Measurements from ENCODE around the gene GBA2. TPM values are rescaled to one million over a fixed set of nuclear protein-coding genes. Genes with fewer than 3 reads are reported as not detected.

Gene GBA2
- polyA plus RNA-seq (2012; ENCODE audit: insufficient read length, low read depth) = 40.0 TPM

- TF ChIP-seq SIN3A (IDR thresholded peaks at IDR 0.05; ENCODE audit: borderline replicate concordance, insufficient read depth, low read length) = no peak
- TF ChIP-seq POLR2AphosphoS5 (IDR thresholded peaks at IDR 0.05; ENCODE audit: low read depth, low read length) = peak; percentile 34; the same call in 1 of the 2 replicates
- TF ChIP-seq FOXP2 (optimal IDR thresholded peaks at IDR 0.05; ENCODE audit: borderline replicate concordance, extremely low read depth, extremely low read length, insufficient read depth) = no peak
- TF ChIP-seq TAF1 (IDR thresholded peaks at IDR 0.05; ENCODE audit: borderline replicate concordance, insufficient read depth, low read length) = no peak
- TF ChIP-seq REST (IDR thresholded peaks at IDR 0.05; ENCODE audit: insufficient read depth in 1 of 2, low read depth in 2 of 2, low read length in 2 of 2) = no peak
Observed at GRCh38 chr9:35748858-35749514, at the start of gene GBA2, which contains the start of gene RGP1. TSS of gene GBA2 (minus strand) at chr9:35749228. CDS start at chr9:35748704, 524 bp downstream. TSS of gene RGP1 (plus strand) at chr9:35749287. CDS start at chr9:35749756, 469 bp downstream.

DNA sequence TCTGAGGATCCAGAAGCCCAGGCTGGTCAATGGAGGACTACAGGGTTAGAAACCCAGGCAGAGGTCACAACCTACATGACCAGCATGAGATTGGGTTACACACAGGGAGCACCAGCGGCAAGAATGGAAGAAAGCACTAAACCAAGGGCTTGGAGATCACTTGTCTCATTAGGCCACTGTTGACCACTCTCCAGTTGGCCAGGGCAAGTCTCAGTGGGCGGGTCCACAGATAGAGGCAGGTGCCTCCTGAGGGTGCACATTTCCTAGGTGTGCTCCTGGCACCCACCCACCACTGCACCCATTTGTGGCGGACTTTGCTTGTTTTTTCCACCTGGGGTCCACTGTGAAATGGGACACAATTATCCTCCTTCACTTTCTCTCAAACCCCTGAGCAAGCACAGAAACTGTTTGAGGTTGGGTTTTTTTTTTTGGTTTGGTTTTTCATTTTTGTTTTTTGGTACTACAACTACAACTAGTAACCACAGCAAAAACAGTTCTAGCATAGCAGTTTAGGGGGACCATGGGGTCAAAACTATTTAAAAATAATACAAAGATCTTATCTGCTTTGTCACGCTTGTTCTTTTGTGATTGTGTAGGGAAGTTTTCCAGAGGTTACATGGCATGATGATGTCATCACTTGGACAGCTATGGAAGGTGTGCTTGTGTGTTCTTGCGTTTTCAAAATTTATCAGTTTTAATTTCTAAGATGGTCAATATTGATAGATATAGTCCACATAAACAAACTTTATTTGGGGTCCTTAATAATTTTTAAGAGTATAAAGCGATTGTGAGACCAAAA is 48.5 kb upstream of the GBA2 start:
- TF ChIP-seq POLR2AphosphoS5 (IDR thresholded peaks at IDR 0.05; ENCODE audit: low read depth, low read length) (no peak), REST (IDR thresholded peaks at IDR 0.05; ENCODE audit: insufficient read depth in 1 of 2, low read depth in 2 of 2, low read length in 2 of 2) (no peak), SIN3A (IDR thresholded peaks at IDR 0.05; ENCODE audit: borderline replicate concordance, insufficient read depth, low read length) (no peak), TAF1 (IDR thresholded peaks at IDR 0.05; ENCODE audit: borderline replicate concordance, insufficient read depth, low read length) (no peak), FOXP2 (optimal IDR thresholded peaks at IDR 0.05; ENCODE audit: borderline replicate concordance, extremely low read depth, extremely low read length, insufficient read depth) (no peak)

GRCh38 chr9:35795695-35796094 is 46.7 kb upstream of the GBA2 start:
- TF ChIP-seq POLR2AphosphoS5 (IDR thresholded peaks at IDR 0.05; ENCODE audit: low read depth, low read length) (no peak), TAF1 (IDR thresholded peaks at IDR 0.05; ENCODE audit: borderline replicate concordance, insufficient read depth, low read length) (no peak), SIN3A (IDR thresholded peaks at IDR 0.05; ENCODE audit: borderline replicate concordance, insufficient read depth, low read length) (no peak), FOXP2 (optimal IDR thresholded peaks at IDR 0.05; ENCODE audit: borderline replicate concordance, extremely low read depth, extremely low read length, insufficient read depth) (no peak), REST (IDR thresholded peaks at IDR 0.05; ENCODE audit: insufficient read depth in 1 of 2, low read depth in 2 of 2, low read length in 2 of 2) (no peak)

- TF ChIP-seq REST (IDR thresholded peaks at IDR 0.05; ENCODE audit: insufficient read depth in 1 of 2, low read depth in 2 of 2, low read length in 2 of 2) (no peak), TAF1 (IDR thresholded peaks at IDR 0.05; ENCODE audit: borderline replicate concordance, insufficient read depth, low read length) (no peak), FOXP2 (optimal IDR thresholded peaks at IDR 0.05; ENCODE audit: borderline replicate concordance, extremely low read depth, extremely low read length, insufficient read depth) (no peak), POLR2AphosphoS5 (IDR thresholded peaks at IDR 0.05; ENCODE audit: low read depth, low read length) (no peak), SIN3A (IDR thresholded peaks at IDR 0.05; ENCODE audit: borderline replicate concordance, insufficient read depth, low read length) (no peak)
Observed at GRCh38 chr9:35793461-35793860, 44.4 kb upstream of the GBA2 start.

Data from PFSK-1 (cell line).